HepG2 (cell line): ENCODE data around the gene FAM171A2. TPM values are rescaled to one million over a fixed set of nuclear protein-coding genes. Genes with fewer than 3 reads are reported as not detected.
"Not testable (repeated sequence)": the region's sequence is repeated elsewhere in the genome, so short reads cannot be mapped to it uniquely, and the experiment has no call there.

Experiments
- ATAC-seq: fragments of 200-7000 bp; cut with Tn5 transposase; 3 replicates; pipeline ENCODE4 v1.9.1; 2020; ENCODE audit warnings: mild to moderate bottlenecking, moderate library complexity
- BruUV-seq: library from RNA; stranded (reverse); fragments of 400-500 nt; replicated peaks from 2 replicates; lab custom pipeline; 2021; lab: Mats Ljungman, UMichigan
- CTCF ChIA-PET: fragments of 300-600 bp; formaldehyde crosslinking; extraction: SDS; loops from one replicate; lab custom pipeline; 2021; ENCODE audit warnings: low total read pairs, inconsistent platforms, low intra/inter-chr PET ratio; lab: Yijun Ruan, JAX
- POLR2A ChIA-PET: fragments of 350-600 bp; sonication (Branson Sonifier 250); formaldehyde crosslinking; loops from one replicate; lab custom pipeline; 2020; ENCODE audit warnings: antibody characterized with exemption, inconsistent platforms; lab: Yijun Ruan, JAX
- DNase-seq: peaks from one replicate; pipeline ENCODE4 v3.0.0-alpha.2; 2015; ENCODE audit warnings: low spot score
- FAIRE-seq: peaks from 3 replicates; lab custom pipeline; 2011; peaks lifted over from hg19 to GRCh38; lab: Jason Lieb, UNC
- H2AFZ ChIP-seq: one replicate; pipeline ENCODE4 v1.6.1; 2011; ENCODE audit warnings: low read length, inconsistent platforms
- H3K27ac ChIP-seq: fragments of 300-600 bp; 3 replicates; pipeline ENCODE4 v1.8.0; 2011; ENCODE audit warnings: mixed run types, mild to moderate bottlenecking, mixed read lengths, low read length, inconsistent platforms; ENCODE audit not compliant: insufficient read depth; ENCODE audit errors: extremely low read length
- H3K27me3 ChIP-seq, 2 experiments: fragments of 200-600 bp in 1 of 2; 2 replicates in 1 of 2; 3 replicates in 1 of 2; pipeline versions ENCODE4 v1.6.0 to v1.8.0; 2011; ENCODE audit warnings: low read length in 2 of 2, mild to moderate bottlenecking in 2 of 2, moderate library complexity in 2 of 2, inconsistent platforms in 1 of 2; ENCODE audit not compliant: insufficient read depth in 2 of 2, control insufficient read depth in 1 of 2
- H3K36me3 ChIP-seq, 2 experiments: fragments of 200-600 bp in 1 of 2; replicated peaks in 1 of 2; 2 replicates in 1 of 2; 3 replicates in 1 of 2; pipeline versions ENCODE4 v1.5.1 to v1.8.0; 2011; ENCODE audit warnings: low read length in 2 of 2, inconsistent platforms in 1 of 2; ENCODE audit not compliant: insufficient read depth in 2 of 2, control insufficient read depth in 1 of 2
- H3K4me1 ChIP-seq: 2 replicates; pipeline ENCODE4 v1.5.1; 2012; ENCODE audit warnings: low read length, inconsistent platforms; ENCODE audit not compliant: insufficient read depth
- H3K4me2 ChIP-seq: 2 replicates; pipeline ENCODE4 v1.6.0; 2011; ENCODE audit warnings: low read depth, low read length, inconsistent platforms
- H3K4me3 ChIP-seq, 3 experiments: fragments of 200-600 bp in 1 of 3; sonication (generic), shearing (Covaris generic) in 1 of 3; replicated peaks in 1 of 3; 2 replicates each; pipeline ENCODE4 v1.5.1; 2011 to 2016; ENCODE audit warnings: low read length in 3 of 3, inconsistent platforms in 2 of 3, low read depth in 2 of 3, mild to moderate bottlenecking in 2 of 3, control low read depth in 1 of 3, mixed read lengths in 1 of 3; ENCODE audit not compliant: insufficient read depth in 1 of 3
- H3K79me2 ChIP-seq: one replicate; pipeline ENCODE4 v1.6.1; 2011; ENCODE audit warnings: low read length, inconsistent platforms; ENCODE audit not compliant: insufficient read depth
- H3K9ac ChIP-seq: 2 replicates; pipeline ENCODE4 v1.6.0; 2011; ENCODE audit warnings: mild to moderate bottlenecking, low read depth, low read length, inconsistent platforms; ENCODE audit not compliant: insufficient read depth
- H3K9me3 ChIP-seq: 2 replicates; pipeline ENCODE4 v1.5.1; 2012; ENCODE audit warnings: mild to moderate bottlenecking, low read length
- H4K20me1 ChIP-seq: 2 replicates; pipeline ENCODE4 v1.6.0; 2011; ENCODE audit warnings: inconsistent platforms, mild to moderate bottlenecking, low read length, moderate library complexity; ENCODE audit not compliant: insufficient read depth
- FOXO4 ChIP-seq: sonication (generic); formaldehyde crosslinking; conservative IDR thresholded peaks from 2 replicates; pipeline ENCODE4 v1.8.1; 2023; ENCODE audit warnings: missing genetic modification reagents
- JUNB ChIP-seq: sonication (generic); formaldehyde crosslinking; IDR thresholded peaks from 2 replicates; pipeline ENCODE4 v1.8.0; 2022; ENCODE audit warnings: missing genetic modification reagents, mild to moderate bottlenecking, borderline replicate concordance
- POGZ ChIP-seq: sonication (generic); formaldehyde crosslinking; IDR thresholded peaks from 2 replicates; pipeline ENCODE4 v1.4.0; 2020; ENCODE audit warnings: mild to moderate bottlenecking, missing genetic modification reagents
- RORA ChIP-seq: sonication (generic); formaldehyde crosslinking; IDR thresholded peaks from 2 replicates; pipeline ENCODE4 v1.5.0; 2020; ENCODE audit warnings: mild to moderate bottlenecking, missing genetic modification reagents, moderate library complexity
- U2AF2 ChIP-seq: fragments of 200-400 bp; formaldehyde crosslinking; IDR thresholded peaks from 2 replicates; pipeline ENCODE4 v1.6.1; 2017; ENCODE audit warnings: low read depth, mild to moderate bottlenecking, low read length
- ZBTB43 ChIP-seq: sonication (generic); formaldehyde crosslinking; conservative IDR thresholded peaks from 2 replicates; pipeline ENCODE4 v1.4.0; 2020; ENCODE audit warnings: missing genetic modification reagents
- ZFP37 ChIP-seq: sonication (generic); formaldehyde crosslinking; IDR thresholded peaks from 2 replicates; pipeline ENCODE4 v1.4.0; 2020; ENCODE audit warnings: missing genetic modification reagents, borderline replicate concordance
- ZFP91 ChIP-seq: sonication (generic); formaldehyde crosslinking; IDR thresholded peaks from 2 replicates; pipeline ENCODE4 v1.9.0; 2022; ENCODE audit warnings: missing genetic modification reagents, mild to moderate bottlenecking, borderline replicate concordance
- ZFY ChIP-seq: sonication (generic); formaldehyde crosslinking; IDR thresholded peaks from 2 replicates; pipeline ENCODE4 v1.4.0; 2020; ENCODE audit warnings: missing genetic modification reagents
- WGBS: methylation state at CpG from one replicate; pipeline ENCODE4 v1.1.6; 2017; ENCODE audit warnings: low lambda C conversion rate; 5-methylcytosine and 5-hydroxymethylcytosine counted together
- in situ Hi-C: cut with HindIII; loops from 2 replicates; pipeline ENCODE4 v1.10.0; 2017; ENCODE audit warnings: low pct_unique_long_range_greater_than_20kb; ENCODE audit not compliant: extremely low pct_ligation_motif_present
- intact Hi-C: fragments of 100-400 bp; cut with micrococcal nuclease; formaldehyde crosslinking; loops from one replicate; pipeline ENCODE4 v1.10.0; 2022; ENCODE audit not compliant: unreplicated experiment
- polyA plus RNA-seq, 8 experiments: library from polyadenylated mRNA; depleted of rRNA in 3 of 8; stranded (reverse) in 7 of 8; unstranded in 1 of 8; fragments of >200 nt; fragmentation: Illumina TruSeq in 4 of 8; extraction: Trizol in 4 of 8; gene quantifications; 2 replicates each; pipeline versions ENCODE4 v1.2.1 to v1.2.3, GENCODE V29; 2011 to 2016; ENCODE audit warnings: low read depth in 4 of 8, missing spikeins in 1 of 8, mixed read lengths in 1 of 8; ENCODE audit not compliant: insufficient read depth in 1 of 8
- total RNA-seq, 5 experiments: library from RNA; depleted of rRNA; stranded (reverse); fragments of >200 nt; fragmentation: Illumina TruSeq; extraction: Trizol; gene quantifications; 2 replicates each; pipeline ENCODE4 v1.2.3, GENCODE V29; 2016; ENCODE audit warnings: low read depth in 1 of 5

Gene FAM171A2
- total and polyA plus RNA-seq, 2 of the 13 experiments (the other 11 are each of a cell fraction or from before 2014, with no cell fraction given), result 1.8 to 3.6 TPM

GRCh38 chr17:44344939-44345453 is 18.7 kb downstream of the FAM171A2 start, which contains the start of gene GRN (continued):
- TF ChIP-seq ZBTB43 (CRISPR knock-in tag) (no peak), ZFP37 (CRISPR knock-in tag) (peak; percentile 64; the same call in 1 of the 2 replicates), ZFP91 (CRISPR knock-in tag) (peak; percentile 64; the same call in 1 of the 2 replicates), POGZ (CRISPR knock-in tag) (no peak), ZFY (CRISPR knock-in tag) (peak; percentile 68), U2AF2 (no peak)
- TF ChIP-seq, all 625 proteins: peak for 256

- intact Hi-C loops, result loop anchor here (2.0 kb wide), 1 partner anchor 17 kb away; no protein-coding TSS in a partner anchor
- Histone ChIP-seq H3K36me3 (no peaks in the 10 kb centered on the region), H4K20me1 (no peaks in the 10 kb centered on the region), H3K4me2 (peak overlapping the region; percentile 96; the same call in 1 of the 2 replicates), H2AFZ (no peak overlapping the region), H3K79me2 (peaks cover 4% of the 10 kb centered on the region), H3K9me3 (no peaks in the 10 kb centered on the region), H3K27me3 (peaks cover 0 to 10% of the 10 kb centered on the region in 2 experiments; a peak in 1 of 5 replicates), H3K4me1 (peaks cover 25% of the 10 kb centered on the region), H3K27ac (no peak overlapping the region), H3K9ac (no peak overlapping the region), H3K4me3 (no peak overlapping the region)
- ChIA-PET CTCF (no interaction called here), POLR2A (interaction anchor here (2.1 to 2.9 kb wide), 4 partner anchors 11 to 123 kb away, joined by 5 to 24 read pairs (median 14); no protein-coding TSS in a partner anchor)
- ATAC-seq (no peak), DNase-seq (no peak), FAIRE-seq (no peak)
- in situ Hi-C loops, result no loop called here
- WGBS, result 42% methylated on average over 11 of the region's 11 CpGs
- TF ChIP-seq JUNB (0 out of 2 replicates have a peak, but pooled peaks have one; percentile 26), RORA (CRISPR knock-in tag) (no peak), FOXO4 (0 out of 2 replicates have a peak, but pooled peaks have one; percentile 41)
- BruUV-seq, result no TSS peak
Measured at GRCh38 chr17:44343510-44344209, 20.0 kb downstream of the FAM171A2 start.

GRCh38 chr17:44340553-44340952 is 23.1 kb downstream of the FAM171A2 start:
- peaks cover 21% of the 10 kb centered on the region for H3K4me1 ChIP-seq
- in situ Hi-C loops, H3K27ac ChIP-seq, BruUV-seq, intact Hi-C loops, H3K4me2 ChIP-seq, H2AFZ ChIP-seq, DNase-seq, H3K9ac ChIP-seq, CTCF ChIA-PET, H4K20me1 ChIP-seq, FAIRE-seq, H3K9me3 ChIP-seq, H3K4me3 ChIP-seq, H3K36me3 ChIP-seq, ATAC-seq, POLR2A ChIA-PET, H3K79me2 ChIP-seq: not testable (repeated sequence)
- 25% methylated on average over 5 of the region's 5 CpGs for WGBS
- peaks cover 2 to 25% of the 10 kb centered on the region in 2 experiments; a peak in 4 of 5 replicates for H3K27me3 ChIP-seq
